NOMO-1 (cell line): ENCODE results near the gene PDSS1.

ENCODE experiments used
- DNase-seq, 2 experiments: peaks; one replicate each; lab custom pipeline; 2025; ENCODE audit not compliant: unreplicated experiment in 2 of 2; lab: John Stamatoyannopoulos, UW

PDSS1 gene

DNA sequence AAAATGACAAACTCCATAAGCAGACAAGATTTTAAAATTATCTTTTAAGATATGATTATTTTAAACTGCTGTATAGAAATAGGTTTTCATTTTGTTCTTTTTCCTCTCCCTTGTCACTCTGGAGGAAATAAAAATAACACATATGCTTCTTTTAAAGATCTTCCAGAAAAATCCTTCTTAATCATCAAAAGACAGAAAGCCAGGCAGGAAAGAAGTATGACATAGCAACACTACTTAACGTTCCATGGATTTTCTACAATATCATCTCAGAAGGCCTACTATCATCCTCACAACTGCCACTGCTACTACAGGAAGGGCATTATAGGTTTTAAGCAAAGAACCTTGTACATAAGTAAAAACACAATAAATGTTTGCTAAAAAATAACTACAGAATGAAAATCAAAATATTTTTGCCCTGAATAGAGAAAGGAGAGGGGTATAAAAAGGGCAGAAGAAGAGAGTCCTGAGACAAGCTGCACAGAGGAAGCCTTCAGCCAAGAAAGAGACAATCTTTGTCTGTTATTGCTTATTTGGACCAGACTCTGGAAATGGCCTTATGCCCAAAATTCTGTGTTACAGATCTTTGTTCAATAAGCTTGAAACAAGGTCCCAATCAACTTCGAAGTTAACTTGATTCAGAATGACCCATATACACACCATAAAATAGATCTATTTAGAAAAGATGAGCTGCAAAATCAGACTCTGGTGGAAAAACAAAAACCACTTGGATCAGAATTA is 95.4 kb downstream of the PDSS1 start:
- DNase-seq: no peak
